Bronchial epithelial cell (primary cell): ENCODE results near the gene SEL1L. TPM values are rescaled to one million over a fixed set of nuclear protein-coding genes. Genes with fewer than 3 reads are reported as not detected.
A peak's percentile ranks its signal among the peaks of the same experiment; 100 is the strongest.

Experiments
- DNase-seq: peaks from one replicate; pipeline ENCODE4 v3.0.0-alpha.2; 2010; ENCODE audit warnings: low read depth
- FAIRE-seq: peaks from 2 replicates; lab custom pipeline; 2011; peaks lifted over from hg19 to GRCh38; lab: Jason Lieb, UNC
- H3K27me3 ChIP-seq: 2 replicates; pipeline ENCODE4 v1.5.1; 2011; ENCODE audit warnings: low read length; ENCODE audit not compliant: control insufficient read depth, insufficient read depth
- H3K36me3 ChIP-seq: 2 replicates; pipeline ENCODE4 v1.5.1; 2011; ENCODE audit warnings: low read length; ENCODE audit not compliant: control insufficient read depth, insufficient read depth
- H3K4me3 ChIP-seq: 2 replicates; pipeline ENCODE4 v1.5.1; 2011; ENCODE audit warnings: mild to moderate bottlenecking, low read depth, low read length, control low read depth
- total RNA-seq: library from RNA; depleted of rRNA; stranded (reverse); fragments of >200 nt; gene quantifications from 2 replicates; pipeline ENCODE4 v1.2.1, GENCODE V29; 2014
- TF ChIP-seq, protein P1 (sequence below): IDR thresholded peaks from 2 replicates; pipeline ENCODE4 v1.5.1; 2011; ENCODE audit warnings: mild to moderate bottlenecking, moderate library complexity, low read length, control low read depth, inconsistent platforms; ENCODE audit not compliant: insufficient read depth, severe bottlenecking

Gene SEL1L
- total RNA-seq, 1 donor from 2014 or later: 128 TPM

DNA sequence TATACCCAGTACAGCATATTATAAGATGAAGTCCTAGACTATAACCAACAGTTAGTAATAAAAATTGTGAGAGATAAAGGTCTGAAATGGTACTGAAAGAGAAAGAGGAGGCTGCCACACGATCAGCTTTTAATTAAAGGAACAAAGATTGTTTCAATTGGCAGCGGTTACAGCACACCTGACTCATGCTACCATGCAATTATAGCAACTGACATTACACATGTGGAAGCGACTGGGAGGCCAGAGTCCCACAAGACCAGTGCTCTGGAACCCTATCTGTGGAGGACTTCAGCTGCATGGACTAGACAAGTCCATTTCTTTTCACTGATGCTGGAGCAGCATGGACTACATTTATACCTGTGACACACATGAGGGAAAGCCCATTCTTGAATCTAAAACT is 55.2 kb downstream of the SEL1L start:
- H3K36me3 ChIP-seq: peaks cover 15% of the 10 kb centered on the region

DNA sequence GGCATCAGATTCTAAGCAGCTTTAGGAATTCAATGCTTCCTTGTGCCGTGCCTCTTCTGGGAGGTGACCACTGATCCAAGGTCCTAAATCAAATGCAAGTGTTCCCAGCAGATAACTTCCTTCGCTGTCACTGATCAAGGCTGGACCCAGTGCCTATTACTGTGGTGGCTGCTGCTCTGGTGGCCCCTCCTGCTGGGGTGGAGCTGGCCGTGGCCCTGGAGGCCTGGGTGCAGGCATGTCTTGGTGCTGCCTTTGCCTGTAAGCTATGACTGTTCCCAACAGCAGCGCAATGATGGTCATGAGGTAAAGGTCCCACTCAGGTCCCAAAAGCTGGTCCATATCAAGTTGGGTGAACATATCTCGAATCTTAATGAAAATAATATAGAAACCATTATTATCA is 56.8 kb downstream of the SEL1L start:
- TF ChIP-seq, protein P1, sequence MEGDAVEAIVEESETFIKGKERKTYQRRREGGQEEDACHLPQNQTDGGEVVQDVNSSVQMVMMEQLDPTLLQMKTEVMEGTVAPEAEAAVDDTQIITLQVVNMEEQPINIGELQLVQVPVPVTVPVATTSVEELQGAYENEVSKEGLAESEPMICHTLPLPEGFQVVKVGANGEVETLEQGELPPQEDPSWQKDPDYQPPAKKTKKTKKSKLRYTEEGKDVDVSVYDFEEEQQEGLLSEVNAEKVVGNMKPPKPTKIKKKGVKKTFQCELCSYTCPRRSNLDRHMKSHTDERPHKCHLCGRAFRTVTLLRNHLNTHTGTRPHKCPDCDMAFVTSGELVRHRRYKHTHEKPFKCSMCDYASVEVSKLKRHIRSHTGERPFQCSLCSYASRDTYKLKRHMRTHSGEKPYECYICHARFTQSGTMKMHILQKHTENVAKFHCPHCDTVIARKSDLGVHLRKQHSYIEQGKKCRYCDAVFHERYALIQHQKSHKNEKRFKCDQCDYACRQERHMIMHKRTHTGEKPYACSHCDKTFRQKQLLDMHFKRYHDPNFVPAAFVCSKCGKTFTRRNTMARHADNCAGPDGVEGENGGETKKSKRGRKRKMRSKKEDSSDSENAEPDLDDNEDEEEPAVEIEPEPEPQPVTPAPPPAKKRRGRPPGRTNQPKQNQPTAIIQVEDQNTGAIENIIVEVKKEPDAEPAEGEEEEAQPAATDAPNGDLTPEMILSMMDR: no peak

More for the DNA sequence above, 55.2 kb downstream of the SEL1L start:
- FAIRE-seq (no peak), DNase-seq (no peak)
- TF ChIP-seq, protein P1: no peak
- Histone ChIP-seq H3K27me3 (no peaks in the 10 kb centered on the region), H3K4me3 (no peak overlapping the region)

DNA sequence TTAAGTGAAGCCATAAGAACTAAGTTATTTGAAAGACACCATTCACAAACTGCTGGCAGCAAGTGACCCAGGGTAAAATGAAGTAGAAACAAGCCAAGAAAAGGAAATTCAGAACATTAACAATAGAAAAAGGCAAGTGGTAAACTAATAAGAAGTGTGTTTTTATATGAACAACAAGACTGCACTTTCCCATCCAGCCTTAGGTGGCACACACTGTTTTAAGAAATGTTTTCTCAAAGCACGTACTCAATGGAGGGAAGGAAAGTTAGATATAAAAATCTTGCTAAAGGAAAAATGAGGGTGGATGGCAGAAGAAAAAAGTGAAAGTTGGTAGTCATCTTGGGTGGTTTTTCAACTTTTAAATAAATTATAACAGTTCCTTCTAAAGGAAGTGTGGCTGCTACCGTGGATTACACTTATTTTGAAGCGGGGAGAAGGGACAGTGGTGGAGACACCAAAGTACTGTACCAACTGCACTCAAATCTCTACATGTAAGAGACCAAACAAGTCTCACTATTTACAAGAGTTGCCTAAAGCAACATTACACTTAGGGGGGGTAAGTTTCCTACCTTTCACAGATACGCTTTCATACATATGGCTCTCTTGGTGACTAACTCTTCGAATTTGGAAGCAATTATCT is 58.8 kb downstream of the SEL1L start:
- no peak for FAIRE-seq

More for the DNA sequence above, 56.8 kb downstream of the SEL1L start:
- FAIRE-seq (no peak), DNase-seq (no peak)
- Histone ChIP-seq H3K27me3 (no peaks in the 10 kb centered on the region), H3K36me3 (peaks cover 11% of the 10 kb centered on the region), H3K4me3 (no peak overlapping the region)

DNA sequence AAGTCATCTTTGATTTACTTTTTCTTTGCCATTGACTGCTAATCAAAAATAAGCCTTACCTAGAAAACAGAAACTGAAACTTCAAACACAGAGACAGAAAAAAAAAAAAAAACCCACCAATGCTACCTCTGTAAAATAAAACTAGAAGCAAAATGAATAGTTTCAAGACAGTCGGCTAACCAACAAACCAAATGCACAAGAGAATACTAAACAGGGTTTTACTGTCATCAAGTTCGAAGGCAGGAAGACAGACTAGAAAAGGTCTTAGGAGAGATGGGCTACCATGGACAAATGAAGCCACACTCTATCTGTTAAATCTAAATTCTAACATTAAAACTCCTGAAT is 59.5 kb downstream of the SEL1L start:
- TF ChIP-seq, protein P1: no peak
- no peak for DNase-seq
- no peak for FAIRE-seq
- Histone ChIP-seq H3K27me3 (no peaks in the 10 kb centered on the region), H3K36me3 (peaks cover 5% of the 10 kb centered on the region), H3K4me3 (no peak overlapping the region)

More for the DNA sequence above, 58.8 kb downstream of the SEL1L start:
- Histone ChIP-seq H3K27me3 (no peaks in the 10 kb centered on the region), H3K36me3 (peaks cover 9% of the 10 kb centered on the region), H3K4me3 (no peak overlapping the region)
- no peak for DNase-seq
- TF ChIP-seq, protein P1: no peak

DNA sequence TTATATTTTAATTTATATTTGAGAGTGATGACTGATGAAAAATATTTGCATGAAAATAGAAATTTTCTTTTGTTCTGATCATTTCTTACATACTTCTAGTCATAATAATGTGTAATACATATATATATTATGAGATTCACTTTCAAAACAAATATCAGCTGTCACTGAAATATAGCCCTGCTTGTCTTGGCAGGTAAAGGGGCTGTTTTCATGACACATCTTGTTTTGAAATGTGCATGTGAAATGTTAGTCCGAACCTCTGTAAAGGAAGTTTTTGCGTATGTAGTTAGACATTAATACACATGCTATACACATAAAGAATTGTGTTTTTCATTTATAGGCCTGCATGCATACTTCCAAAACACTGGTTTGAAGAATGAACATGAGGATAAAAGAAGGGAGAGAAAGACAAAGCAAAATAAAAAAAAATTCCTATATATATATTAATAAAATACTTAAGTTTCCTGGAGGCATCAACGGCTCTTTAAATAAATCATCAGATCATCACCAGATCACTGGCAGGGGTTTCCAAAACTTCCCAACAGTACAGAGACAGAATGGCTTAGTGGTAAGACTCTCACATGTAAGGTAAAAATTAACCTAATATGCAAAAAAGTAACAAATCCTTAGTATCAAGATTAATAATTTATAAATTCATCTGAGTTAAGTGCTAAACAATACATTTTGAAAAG is 60.1 kb downstream of the SEL1L start:
- H3K27me3 ChIP-seq: no peaks in the 10 kb centered on the region
- DNase-seq (peak; percentile 84), FAIRE-seq (no peak)
- TF ChIP-seq, protein P1: no peak
- H3K4me3 ChIP-seq: no peak overlapping the region
- H3K36me3 ChIP-seq: peaks cover 5% of the 10 kb centered on the region
